ENCODE data around the gene PDCD1.

DNA sequence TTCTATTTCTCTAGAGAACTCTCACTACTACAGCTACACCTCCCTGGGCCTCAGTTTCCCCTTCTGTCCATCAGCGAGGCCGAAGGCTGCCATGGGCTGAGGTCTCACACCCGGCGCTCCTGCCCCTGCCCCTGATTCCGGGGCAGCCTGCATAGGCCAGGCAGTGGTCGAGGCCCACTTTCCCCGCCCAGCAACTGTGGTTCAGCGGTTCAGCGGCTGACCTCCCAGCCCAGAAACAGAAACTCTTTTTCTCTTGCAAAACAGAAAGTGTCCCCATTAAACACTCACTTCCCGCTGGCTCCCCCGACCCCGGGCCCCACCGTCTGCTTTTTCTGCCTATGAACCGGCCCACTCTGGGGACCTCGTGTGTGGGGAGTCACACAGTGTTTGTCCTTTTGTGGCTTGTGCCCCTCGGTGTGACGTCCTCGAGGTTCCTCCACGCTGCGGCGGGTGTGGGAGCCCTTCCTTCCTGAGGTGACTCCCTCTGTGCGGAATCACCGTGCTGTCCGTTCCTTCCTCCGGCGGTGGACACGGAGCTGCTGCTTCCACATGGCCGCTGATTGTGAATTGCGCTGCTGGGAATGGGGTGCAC is 16.0 kb downstream of the PDCD1 start:
- TF ChIP-seq, protein P1, sequence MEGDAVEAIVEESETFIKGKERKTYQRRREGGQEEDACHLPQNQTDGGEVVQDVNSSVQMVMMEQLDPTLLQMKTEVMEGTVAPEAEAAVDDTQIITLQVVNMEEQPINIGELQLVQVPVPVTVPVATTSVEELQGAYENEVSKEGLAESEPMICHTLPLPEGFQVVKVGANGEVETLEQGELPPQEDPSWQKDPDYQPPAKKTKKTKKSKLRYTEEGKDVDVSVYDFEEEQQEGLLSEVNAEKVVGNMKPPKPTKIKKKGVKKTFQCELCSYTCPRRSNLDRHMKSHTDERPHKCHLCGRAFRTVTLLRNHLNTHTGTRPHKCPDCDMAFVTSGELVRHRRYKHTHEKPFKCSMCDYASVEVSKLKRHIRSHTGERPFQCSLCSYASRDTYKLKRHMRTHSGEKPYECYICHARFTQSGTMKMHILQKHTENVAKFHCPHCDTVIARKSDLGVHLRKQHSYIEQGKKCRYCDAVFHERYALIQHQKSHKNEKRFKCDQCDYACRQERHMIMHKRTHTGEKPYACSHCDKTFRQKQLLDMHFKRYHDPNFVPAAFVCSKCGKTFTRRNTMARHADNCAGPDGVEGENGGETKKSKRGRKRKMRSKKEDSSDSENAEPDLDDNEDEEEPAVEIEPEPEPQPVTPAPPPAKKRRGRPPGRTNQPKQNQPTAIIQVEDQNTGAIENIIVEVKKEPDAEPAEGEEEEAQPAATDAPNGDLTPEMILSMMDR (IDR thresholded peaks at IDR 0.05; ENCODE audit: low read depth, low read length, poor library complexity, severe bottlenecking) = no peak
- no peak for TF ChIP-seq EZH2phosphoT487 (IDR thresholded peaks at IDR 0.05; ENCODE audit: borderline replicate concordance, low read length)
